Measurements from ENCODE around the gene OR3A3. TPM values are rescaled to one million over a fixed set of nuclear protein-coding genes. Genes with fewer than 3 reads are reported as not detected.
"Not testable (repeated sequence)": the region's sequence is repeated elsewhere in the genome, so short reads cannot be mapped to it uniquely, and the experiment has no call there.

The OR3A3 gene
- not detected for total RNA-seq
- long read RNA-seq: 0 reads

DNA sequence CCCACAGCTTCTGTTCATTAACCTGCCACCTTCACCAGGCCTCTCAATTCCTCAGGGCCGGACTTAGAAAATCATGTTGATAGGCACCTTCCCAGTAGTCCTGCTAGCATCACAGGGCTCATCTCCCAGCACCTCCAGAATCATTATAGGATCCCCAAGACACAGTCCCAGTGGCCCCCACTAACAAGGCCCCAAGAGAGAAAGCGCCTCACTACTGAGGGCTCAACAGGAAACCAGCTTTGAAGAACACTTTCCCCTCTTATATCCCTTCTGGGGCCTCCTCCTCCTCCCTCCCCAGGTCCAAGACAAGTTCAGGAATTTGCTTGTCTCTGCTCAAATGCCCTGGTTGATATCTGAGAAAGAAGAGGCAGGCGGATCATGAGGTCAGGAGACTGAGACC, at the start of gene OR3A3:
OR3A3 (plus strand) TSS at position 301 of the 400 bp plus-strand sequence.
- DNase-seq (no peak), ATAC-seq (ENCODE audit: poor library complexity) (no peak)
- intact Hi-C loops (cut with DNase I): no loop called here

DNA sequence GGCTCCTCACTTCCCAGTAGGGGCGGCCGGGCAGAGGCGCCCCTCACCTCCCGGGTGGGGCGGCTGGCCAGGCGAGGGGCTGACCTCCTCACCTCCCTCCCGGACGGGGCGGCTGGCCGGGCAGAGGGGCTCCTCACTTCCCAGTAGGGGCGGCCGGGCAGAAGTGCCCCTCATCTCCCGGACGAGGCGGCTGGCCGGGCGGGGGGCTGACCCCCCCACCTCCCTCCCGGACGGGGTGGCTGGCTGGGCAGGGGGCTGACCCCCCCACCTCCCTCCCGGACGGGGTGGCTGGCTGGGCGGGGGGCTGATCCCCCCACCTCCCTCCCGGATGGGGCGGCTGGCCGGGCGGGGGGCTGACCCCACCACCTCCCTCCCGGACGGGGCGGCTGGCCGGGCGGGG, 40.0 kb upstream of the OR3A3 start:
- intact Hi-C loops (cut with DNase I); DNase-seq; ATAC-seq (ENCODE audit: poor library complexity): not testable (repeated sequence)

DNA sequence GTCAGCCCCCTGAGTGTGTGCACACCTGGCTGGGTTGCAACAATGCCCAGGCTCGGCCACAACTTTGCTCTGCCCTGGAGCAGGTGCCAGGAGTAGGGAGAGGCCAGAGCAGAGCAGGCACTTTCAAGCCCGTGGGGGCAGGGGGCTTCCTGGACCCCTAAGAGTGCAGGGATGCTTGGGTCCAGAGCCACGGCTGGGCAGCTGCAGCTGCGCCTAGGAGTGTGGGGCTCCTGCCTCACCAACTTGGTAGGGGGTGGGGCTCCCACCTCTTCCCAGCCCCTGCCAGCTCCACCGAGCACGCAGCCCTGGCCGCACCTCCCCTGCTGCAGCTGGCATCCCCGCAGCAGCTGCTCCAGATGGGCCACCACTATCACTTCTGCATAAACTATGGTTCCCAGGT, 32.8 kb upstream of the OR3A3 start:
- intact Hi-C loops (cut with DNase I): no loop called here
- no peak for ATAC-seq (ENCODE audit: poor library complexity)
- no peak for DNase-seq

DNA sequence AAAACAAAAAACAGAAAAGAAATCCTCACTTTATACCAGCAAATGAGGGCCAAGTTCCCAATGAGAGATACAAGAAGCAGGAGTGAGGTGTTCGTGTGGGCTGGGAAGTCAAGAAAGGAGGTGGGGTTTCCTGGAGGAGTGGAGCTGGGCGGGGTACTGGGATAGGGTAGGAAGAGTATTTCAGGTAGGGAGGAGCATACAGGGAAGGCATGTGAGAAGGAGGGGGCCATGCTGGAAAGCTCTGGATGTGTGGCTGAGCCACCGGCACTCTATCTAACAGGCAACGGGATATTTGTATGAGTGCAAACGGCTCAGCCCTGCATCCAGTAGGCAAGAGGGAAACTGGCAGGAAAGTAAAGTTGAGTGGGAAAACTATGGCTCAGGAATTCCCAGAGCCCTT, 29.2 kb upstream of the OR3A3 start:
- no peak for ATAC-seq (ENCODE audit: poor library complexity)
- no peak for DNase-seq
- intact Hi-C loops (cut with DNase I): no loop called here

DNA sequence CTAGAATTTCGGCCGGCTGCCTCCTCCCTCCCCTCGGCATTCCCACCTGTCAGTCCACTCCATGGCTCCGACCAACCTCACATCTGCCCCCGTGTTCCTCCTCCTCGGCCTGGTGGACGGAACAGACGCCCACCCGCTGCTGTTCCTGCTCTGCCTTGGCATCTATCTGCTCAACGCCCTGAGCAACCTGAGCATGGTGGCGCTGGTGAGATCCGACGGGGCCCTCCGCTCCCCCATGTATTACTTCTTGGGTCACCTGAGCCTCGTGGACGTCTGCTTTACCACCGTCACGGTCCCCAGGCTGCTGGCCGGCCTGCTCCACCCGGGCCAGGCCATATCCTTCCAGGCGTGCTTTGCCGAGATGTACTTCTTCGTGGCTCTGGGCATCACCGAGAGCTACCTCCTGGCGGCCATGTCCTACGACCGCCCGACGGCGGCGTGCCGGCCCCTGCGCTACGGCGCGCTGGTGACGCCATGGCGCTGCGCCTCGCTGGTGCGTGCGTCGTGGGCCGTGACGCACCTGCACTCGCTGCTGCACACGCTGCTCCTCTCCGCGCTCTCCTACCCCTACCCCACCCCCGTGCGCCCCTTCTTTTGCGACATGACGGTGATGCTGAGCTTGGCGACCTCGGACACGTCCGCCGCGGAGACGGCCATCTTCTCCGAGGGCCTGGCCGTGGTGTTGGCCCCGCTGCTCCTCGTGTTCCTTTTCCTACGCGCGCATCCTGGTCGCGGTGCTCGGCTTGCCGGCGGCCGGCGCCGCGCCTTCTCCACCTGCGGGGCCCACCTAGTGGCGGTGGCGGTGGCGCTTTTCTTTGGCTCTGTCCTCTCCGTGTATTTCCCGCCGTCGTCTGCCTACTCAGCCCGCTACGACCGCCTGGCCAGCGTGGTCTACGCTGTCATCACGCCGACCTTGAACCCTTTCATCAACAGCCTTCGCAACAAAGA, 25.0 kb upstream of the OR3A3 start, which contains the start of gene OR3A2:
OR3A2 (minus strand) TSS at position 440 of the 948 bp plus-strand sequence.
- intact Hi-C loops (cut with DNase I): no loop called here
- DNase-seq (no peak), ATAC-seq (ENCODE audit: poor library complexity) (no peak)

DNA sequence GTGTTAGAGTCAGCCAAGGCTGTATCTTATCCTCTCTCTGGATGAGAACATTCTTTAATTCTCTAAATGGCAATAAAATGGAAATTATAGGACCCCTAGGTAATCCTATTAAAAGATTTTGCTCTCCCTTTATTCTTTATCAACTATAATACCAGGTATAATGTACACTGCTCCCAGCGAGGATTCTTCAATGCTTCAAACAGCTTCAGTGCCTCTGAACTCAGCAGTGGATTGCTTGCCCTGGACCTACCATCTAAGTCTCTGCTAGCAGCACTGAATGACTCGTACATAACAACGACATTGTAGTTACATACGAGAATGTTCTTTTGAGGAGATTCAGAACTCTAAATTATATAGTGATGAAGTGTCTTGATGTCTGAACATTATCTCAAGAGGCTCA, 21.4 kb upstream of the OR3A3 start:
- ATAC-seq (ENCODE audit: poor library complexity) (no peak), DNase-seq (no peak)
- intact Hi-C loops (cut with DNase I): no loop called here

DNA sequence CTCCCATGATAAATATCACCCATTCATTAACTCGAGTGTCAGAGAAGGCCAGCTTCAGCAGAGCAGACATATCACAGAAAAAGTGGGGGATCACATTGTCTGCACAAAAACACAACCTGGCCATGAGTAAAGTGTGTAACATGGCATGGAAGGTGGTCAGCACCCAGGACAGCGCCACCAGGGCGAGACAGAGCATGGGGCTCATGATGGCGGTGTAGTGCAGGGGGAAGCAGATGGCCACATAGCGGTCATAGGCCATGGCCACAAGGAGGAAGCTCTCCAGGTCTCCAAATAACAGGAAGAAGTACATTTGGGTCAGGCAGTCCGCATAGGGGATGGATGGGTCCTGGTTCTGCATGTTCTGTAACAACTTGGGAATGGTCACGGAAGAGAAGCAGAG, 13.4 kb upstream of the OR3A3 start:
- ATAC-seq (ENCODE audit: poor library complexity); intact Hi-C loops (cut with DNase I); DNase-seq: not testable (repeated sequence)

DNA sequence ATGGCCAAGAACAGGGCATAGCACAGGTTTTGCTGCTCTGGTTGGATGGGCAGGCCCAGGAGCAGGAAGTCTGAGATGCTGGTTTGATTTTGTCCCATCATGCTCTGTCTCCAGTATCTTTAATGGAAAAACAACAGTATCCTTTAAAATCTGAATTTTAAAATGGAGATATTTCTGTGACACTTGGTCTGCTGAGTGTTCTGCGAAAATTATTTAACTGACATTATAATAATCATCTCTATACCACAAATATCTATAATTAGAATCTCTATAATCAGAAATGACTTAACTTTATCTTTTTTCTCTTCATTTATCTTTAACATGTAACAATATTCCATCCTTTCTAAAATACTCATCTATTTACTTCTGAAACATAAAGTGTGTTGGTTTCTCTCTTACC, 12.9 kb upstream of the OR3A3 start, which contains the start of gene OR1E1:
OR1E1 (minus strand) TSS at position 101 of the 400 bp plus-strand sequence; CDS start at position 101, 0 bp downstream.
- intact Hi-C loops (cut with DNase I): no loop called here
- ATAC-seq (ENCODE audit: poor library complexity) (no peak), DNase-seq (no peak)

DNA sequence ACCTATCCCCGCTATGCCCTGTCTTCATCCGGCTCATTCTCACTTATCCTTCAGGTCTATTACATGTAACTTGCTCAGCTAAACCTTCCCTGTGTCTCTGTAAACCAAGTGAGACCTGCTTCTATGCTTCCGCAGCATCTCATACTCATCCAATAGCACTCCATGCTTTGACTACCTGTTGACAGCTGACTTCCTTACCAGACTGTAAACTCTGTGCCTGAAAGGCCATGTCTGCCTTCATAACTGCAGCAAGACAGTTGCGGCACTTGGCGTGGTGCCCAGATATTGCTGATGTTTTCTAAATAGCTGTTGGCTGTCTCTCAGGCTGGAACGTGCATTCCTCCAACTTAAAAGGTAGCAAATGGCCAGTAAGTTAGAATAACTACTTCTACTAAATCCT, 11.1 kb upstream of the OR3A3 start:
- DNase-seq (peak; percentile 45), ATAC-seq (ENCODE audit: poor library complexity) (no peak)
- intact Hi-C loops (cut with DNase I): no loop called here

DNA sequence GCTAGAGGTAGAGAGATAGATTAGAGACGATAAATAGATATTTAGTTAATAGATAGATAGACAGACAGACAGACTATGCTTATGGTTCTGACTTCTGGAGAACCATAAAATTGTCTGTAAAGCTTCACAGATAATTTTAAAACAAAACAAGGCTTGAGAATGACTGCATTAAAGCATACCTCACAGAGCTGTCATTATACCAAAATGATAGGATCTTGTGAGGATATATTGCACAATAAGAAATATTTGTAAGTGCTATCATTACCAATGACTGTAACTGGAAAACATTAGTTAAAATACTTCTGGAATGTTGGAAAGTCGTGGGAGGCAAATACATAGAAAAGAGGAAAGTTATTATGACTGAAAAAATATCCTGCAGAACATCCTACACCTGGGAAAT, 9.4 kb upstream of the OR3A3 start:
- ATAC-seq (ENCODE audit: poor library complexity): no peak
- intact Hi-C loops (cut with DNase I): no loop called here
- DNase-seq: no peak

DNA sequence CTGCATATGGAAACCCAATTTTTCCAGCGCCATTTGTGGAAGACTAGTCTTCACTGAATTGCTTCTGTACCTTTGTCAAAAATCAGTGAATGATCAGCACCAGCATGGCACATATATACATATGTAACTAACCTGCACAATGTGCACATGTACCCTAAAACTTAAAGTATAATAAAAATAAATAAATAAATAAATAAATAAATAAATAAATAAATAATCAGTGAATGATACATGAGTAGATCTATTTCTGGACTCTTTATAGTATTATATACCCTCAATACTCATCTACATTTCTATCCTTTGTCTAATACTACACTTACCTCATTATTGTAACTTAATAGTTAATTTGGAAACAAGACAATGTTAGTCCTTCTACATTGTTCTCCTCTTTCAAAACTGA, 7.3 kb upstream of the OR3A3 start:
- DNase-seq; intact Hi-C loops (cut with DNase I); ATAC-seq (ENCODE audit: poor library complexity): not testable (repeated sequence)

DNA sequence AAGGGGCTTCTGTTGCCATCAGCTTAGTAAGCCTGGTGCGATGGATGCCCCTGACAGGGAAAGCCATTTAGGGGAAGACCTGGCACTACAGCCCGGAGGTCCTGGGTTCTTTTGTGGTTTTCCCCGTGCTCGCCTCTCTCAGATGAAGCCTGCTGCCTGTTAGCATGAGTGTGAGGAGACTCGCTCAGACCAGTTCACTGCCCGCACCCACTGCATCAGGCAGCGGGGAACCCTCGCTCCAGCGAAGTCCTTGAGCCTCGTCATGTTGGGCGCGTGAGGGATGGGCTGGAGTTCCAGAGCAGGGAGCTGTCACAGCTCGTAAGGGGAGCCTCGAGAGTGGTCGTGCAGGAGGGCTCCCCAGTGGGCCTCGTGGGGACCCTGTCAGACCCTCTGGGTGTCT, 1.0 kb downstream of the OR3A3 start:
- intact Hi-C loops (cut with DNase I); DNase-seq; ATAC-seq (ENCODE audit: poor library complexity): not testable (repeated sequence)

DNA sequence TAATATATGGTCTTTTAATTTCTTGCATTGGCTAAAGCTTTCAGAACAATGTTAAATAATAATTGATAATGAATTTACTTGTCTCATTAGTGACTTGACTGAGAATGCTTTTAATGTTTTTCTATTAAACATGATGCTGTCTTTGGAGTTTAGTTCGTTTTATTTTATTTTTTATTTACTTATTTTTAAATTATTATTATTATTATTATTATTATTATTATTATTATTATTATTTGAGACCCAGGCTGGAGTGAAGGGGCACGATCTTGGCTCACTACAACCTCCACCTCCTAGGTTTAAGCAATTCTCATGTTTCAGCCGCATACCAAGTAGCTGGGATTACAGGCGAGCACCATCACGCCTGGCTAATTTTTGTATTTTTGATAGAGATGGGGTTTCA, 4.4 kb downstream of the OR3A3 start:
- no peak for ATAC-seq (ENCODE audit: poor library complexity)

DNA sequence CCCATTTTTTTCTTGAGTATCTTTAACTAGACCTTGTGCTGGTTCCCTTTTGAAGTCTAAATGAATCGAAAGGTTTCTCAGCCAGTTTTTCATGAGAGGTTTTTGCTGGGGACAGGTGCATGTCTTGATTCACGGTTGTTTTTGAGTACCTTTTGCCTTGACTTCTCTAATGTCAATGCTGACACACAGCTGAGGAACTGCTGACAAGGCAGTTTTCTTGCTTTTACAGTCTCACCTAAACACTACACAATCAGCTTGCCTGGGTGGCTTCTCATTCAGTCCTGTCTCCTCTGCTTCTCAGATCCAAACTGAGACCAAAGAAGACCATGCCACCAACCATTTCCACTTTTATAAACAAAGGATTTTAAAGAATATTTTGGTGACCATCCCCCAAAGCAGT, 7.1 kb downstream of the OR3A3 start:
- DNase-seq (no peak), ATAC-seq (ENCODE audit: poor library complexity) (no peak)
- intact Hi-C loops (cut with DNase I): no loop called here

More for the DNA sequence above, 4.4 kb downstream of the OR3A3 start:
- DNase-seq: no peak
- intact Hi-C loops (cut with DNase I): no loop called here

DNA sequence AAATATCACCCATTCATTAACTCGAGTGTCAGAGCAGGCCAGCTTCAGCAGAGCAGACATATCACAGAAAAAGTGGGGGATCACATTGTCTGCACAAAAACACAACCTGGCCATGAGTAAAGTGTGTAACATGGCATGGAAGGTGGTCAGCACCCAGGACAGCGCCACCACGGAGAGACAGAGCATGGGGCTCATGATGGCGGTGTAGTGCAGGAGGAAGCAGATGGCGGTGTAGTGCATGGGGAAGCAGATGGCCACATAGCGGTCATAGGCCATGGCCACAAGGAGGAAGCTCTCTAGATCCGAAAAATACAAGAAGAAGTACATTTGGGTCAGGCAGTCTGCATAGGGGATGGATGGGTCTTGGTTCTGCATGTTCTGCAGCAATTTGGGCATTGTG, 22.0 kb downstream of the OR3A3 start:
- ATAC-seq (ENCODE audit: poor library complexity); DNase-seq; intact Hi-C loops (cut with DNase I): not testable (repeated sequence)

DNA sequence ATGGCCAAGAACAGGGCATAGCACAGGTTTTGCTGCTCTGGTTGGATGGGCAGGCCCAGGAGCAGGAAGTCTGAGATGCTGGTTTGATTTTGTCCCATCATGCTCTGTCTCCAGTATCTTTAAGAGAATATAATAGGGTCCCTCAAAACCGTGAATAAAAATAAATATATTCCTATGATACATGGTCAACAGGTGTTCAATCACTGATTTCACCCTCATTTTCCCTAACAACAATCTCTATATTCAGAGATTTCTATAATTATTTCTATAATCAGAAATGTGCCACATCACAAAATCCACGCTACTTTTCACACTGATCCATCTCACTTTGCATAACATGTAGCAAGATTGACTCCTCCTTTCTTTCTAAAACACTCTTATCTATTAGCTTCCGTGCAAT, 22.6 kb downstream of the OR3A3 start, which contains the start of gene OR1E2:
OR1E2 (minus strand) TSS at position 101 of the 400 bp plus-strand sequence; CDS start at position 101, 0 bp downstream.
- DNase-seq (no peak), ATAC-seq (ENCODE audit: poor library complexity) (no peak)
- intact Hi-C loops (cut with DNase I): no loop called here

DNA sequence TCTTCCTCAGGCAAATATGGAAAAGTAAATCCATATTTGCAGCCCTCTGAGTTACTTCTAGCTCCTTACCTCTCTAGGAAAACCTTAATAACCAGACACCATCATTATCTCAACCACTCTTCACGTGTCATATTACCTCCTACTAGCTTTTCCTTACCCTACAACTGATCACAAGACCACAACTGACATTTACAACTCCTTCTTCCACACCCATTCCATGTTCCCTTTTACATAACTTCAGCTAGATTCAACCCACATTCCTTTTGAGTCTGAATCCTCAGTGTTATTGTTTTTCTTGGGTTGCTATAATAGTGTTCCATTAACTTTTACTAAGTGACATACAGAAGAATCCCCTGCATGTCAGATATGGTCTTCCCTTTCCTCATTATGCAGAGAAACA, 27.2 kb downstream of the OR3A3 start:
- DNase-seq (no peak), ATAC-seq (ENCODE audit: poor library complexity) (no peak)
- intact Hi-C loops (cut with DNase I): no loop called here

DNA sequence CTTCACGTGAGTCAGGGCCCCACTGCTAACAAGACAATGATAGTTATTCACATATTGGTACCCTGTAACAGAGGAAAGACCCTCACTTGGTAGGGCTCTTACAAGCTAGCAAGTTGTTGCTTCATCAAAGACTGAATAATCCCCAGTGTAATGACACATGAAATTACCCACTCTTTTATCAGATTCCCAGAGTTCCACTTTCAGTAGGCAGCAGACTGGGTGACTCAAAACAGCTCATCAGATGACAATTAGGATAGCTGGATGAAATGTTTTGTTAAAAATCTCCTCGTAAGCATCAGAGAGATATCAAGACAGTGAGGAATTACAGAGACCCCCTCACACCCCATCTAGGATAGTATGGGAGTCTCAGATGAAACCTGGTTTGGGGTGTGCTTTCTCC, 29.3 kb downstream of the OR3A3 start:
- ATAC-seq (ENCODE audit: poor library complexity) (no peak), DNase-seq (no peak)
- intact Hi-C loops (cut with DNase I): no loop called here

DNA sequence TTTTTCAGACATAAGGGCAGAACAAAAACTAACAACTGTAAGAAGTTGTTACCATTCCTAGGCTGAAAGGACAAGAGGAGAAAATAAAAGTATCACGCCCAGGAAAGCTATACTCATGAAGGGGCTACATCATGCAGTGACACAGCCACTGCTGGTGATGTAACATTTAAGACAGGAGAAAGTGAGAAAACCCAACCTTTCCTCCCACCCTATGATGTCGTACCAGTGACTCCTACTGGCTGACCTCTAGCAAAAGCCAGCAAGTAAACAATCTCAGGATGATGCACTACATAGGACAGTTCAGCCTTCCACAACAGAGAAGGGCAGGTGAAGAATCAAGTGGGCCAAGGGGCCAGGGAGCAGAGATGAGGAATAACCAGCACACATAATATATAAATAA, 36.5 kb downstream of the OR3A3 start:
- ATAC-seq (ENCODE audit: poor library complexity) (no peak), DNase-seq (no peak)
- intact Hi-C loops (cut with DNase I): no loop called here

DNA sequence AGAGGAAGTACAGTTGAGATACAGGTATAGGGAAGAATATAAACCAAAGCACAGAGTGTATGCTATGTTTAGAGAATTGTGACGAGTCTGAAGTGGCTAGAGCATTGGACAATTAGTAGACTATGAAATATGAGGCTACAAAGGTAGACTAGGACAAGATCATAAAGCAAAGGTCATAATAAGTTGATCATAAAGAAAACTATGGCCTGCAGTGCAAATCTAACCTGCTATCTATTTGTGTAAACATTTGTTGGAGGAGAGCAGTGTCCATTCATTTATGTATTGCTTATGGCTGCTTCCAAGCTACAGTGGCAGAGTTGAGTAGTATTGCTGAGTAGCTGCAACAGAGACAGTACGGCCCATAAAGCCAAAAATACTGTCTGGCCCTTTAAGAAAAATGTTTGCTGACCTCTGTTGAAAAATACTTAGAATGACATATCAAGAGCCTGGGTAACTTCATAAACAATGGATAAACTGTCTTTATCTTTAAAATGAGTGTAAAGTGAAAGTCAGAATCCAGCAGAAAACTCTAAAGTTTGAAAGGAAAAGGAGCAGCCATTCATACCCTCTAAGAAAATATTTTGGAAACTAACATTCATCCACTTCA, 37.0 kb downstream of the OR3A3 start:
- no peak for ATAC-seq (ENCODE audit: poor library complexity)
- no peak for DNase-seq
- intact Hi-C loops (cut with DNase I): no loop called here
